Measurements from ENCODE around the gene MLC1. TPM values are rescaled to one million over a fixed set of nuclear protein-coding genes. Genes with fewer than 3 reads are reported as not detected.

Gene MLC1
- total and polyA plus RNA-seq, 2 of the 4 experiments (the other 2 are of a cell fraction): 0.10 TPM; not detected in 1

DNA sequence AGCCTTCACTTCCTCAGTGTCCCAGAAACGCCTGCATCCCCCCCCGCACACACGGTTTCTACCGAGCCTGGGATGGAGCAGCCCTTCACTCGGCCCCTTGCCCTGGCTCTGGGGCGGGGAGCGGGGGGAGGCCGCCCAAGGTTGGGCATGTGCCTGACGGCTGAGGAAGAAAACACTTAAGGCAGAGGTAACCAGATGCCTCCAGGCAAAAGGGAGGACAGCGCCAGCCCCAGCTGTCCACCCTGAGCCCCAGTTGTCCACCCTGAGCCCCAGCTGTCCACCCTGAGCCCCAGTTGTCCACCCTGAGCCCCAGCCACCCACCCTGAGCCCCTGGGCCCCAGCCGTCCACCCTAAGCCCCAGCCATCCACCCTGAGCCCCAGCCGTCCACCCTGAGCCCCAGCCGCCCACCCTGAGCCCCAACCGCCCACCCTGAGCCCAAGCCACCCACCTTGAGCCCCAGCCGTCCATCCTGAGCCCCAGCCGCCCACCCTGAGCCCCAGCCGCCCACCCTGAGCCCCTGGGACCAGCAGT is 23.3 kb downstream of the MLC1 start:
- H3K23ac ChIP-seq (ENCODE audit: low read depth, low read length): no peak overlapping the region
- peaks cover 6% of the 10 kb centered on the region; the same call in 1 of the 2 replicates for H3K4me1 ChIP-seq (ENCODE audit: control insufficient read depth, insufficient read depth, low read length)
- H3K18ac ChIP-seq (ENCODE audit: low read depth, low read length): no peak overlapping the region
- H4K8ac ChIP-seq (ENCODE audit: low read depth in 2 of 2, low read length in 2 of 2): no peak overlapping the region
- ChIA-PET CTCF (no interaction called here), POLR2A (ENCODE audit: unreplicated experiment) (no interaction called here)
- no peak overlapping the region for H4K5ac ChIP-seq (ENCODE audit: low read depth, low read length)
- H4K20me1 ChIP-seq (ENCODE audit: insufficient read depth, low read length): no peaks in the 10 kb centered on the region
- H3K27ac ChIP-seq (ENCODE audit: insufficient read depth, low read length): no peak overlapping the region
- H3K4me3 ChIP-seq (ENCODE audit: insufficient read depth, low read depth, low read length): no peak overlapping the region
- H3K79me1 ChIP-seq (ENCODE audit: low read depth in 1 of 2, low read length in 2 of 2): no peaks in the 10 kb centered on the region
- H4K91ac ChIP-seq (ENCODE audit: insufficient read depth, low read depth, low read length): no peak overlapping the region
- H2BK15ac ChIP-seq (ENCODE audit: low read depth, low read length): no peak overlapping the region
- H3K9ac ChIP-seq (ENCODE audit: low read depth, low read length): no peak overlapping the region
- no peak overlapping the region for H2AFZ ChIP-seq (replicated peaks; ENCODE audit: low read length, poor library complexity)
- no peaks in the 10 kb centered on the region for H3K9me3 ChIP-seq (ENCODE audit: control insufficient read depth, insufficient read depth, low read length)
- H2BK120ac ChIP-seq (ENCODE audit: low read depth, low read length): no peak overlapping the region
- H3K36me3 ChIP-seq (ENCODE audit: control insufficient read depth, insufficient read depth, low read length): no peaks in the 10 kb centered on the region
- H3K4me2 ChIP-seq (ENCODE audit: low read depth, low read length): no peak overlapping the region
- no peaks in the 10 kb centered on the region for H3K9me1 ChIP-seq (ENCODE audit: insufficient read depth, low read length)
- dilution Hi-C loops (cut with HindIII; ENCODE audit: low sequenced_read_pairs, unreplicated experiment): no loop called here
- no peak overlapping the region for H3K4ac ChIP-seq (ENCODE audit: low read depth, low read length)
- WGBS, 2 experiments (ENCODE audit: extremely low coverage in 2 of 2, insufficient read length in 1 of 2): 69% methylated on average over 2 of the region's 17 CpGs; no CpG with 5 or more reads in 1 of the 2 experiments
- no peak for TF ChIP-seq MXI1 (IDR thresholded peaks at IDR 0.05; ENCODE audit: borderline replicate concordance, low read depth, low read length)
- no peak for TF ChIP-seq ELK1 (IDR thresholded peaks at IDR 0.05; ENCODE audit: borderline replicate concordance, low read depth, low read length)
- TF ChIP-seq CHD1 (IDR thresholded peaks at IDR 0.05; ENCODE audit: low read depth, low read length): no peak
- TF ChIP-seq RAD21 (IDR thresholded peaks at IDR 0.05; ENCODE audit: low read length): no peak
- intact Hi-C loops (cut with micrococcal nuclease): no loop called here
- H2BK5ac ChIP-seq (ENCODE audit: low read depth, low read length, poor library complexity, severe bottlenecking): no peak overlapping the region
- H3K56ac ChIP-seq (ENCODE audit: extremely low read depth, insufficient read depth, low read length): no peak overlapping the region
- H2AK5ac ChIP-seq (ENCODE audit: low read depth, low read length): no peak overlapping the region
- H2AK9ac ChIP-seq (replicated peaks; ENCODE audit: low read depth, low read length, poor library complexity): no peak overlapping the region
- DNase-seq (no peak), ATAC-seq (ENCODE audit: low read depth) (no peak)
- in situ Hi-C loops (cut with MboI; ENCODE audit: low sequenced_read_pairs): no loop called here
- H3K14ac ChIP-seq (replicated peaks; ENCODE audit: low read depth, low read length): no peak overlapping the region
- H3K27me3 ChIP-seq (ENCODE audit: control insufficient read depth, insufficient read depth, low read length): peaks cover 49% of the 10 kb centered on the region
- no peak overlapping the region for H2BK20ac ChIP-seq (ENCODE audit: low read depth, low read length)
- BruUV-seq (replicated peaks): no TSS peak
